ENCODE data around the gene CTDSPL. TPM values are rescaled to one million over a fixed set of nuclear protein-coding genes. Genes with fewer than 3 reads are reported as not detected.

Gene CTDSPL
- total and polyA plus RNA-seq, 2 of the 8 experiments (the other 6 are each of a cell fraction or from before 2014, with no cell fraction given): 20.3 to 42.2 TPM

GRCh38 chr3:37974121-37975083 lies 112.7 kb downstream of the CTDSPL start:
- H2AK5ac ChIP-seq (ENCODE audit: low read depth, low read length): no peak overlapping the region
- no peaks in the 10 kb centered on the region for H3K79me2 ChIP-seq (ENCODE audit: control insufficient read depth in 1 of 2, insufficient read depth in 2 of 2, low read length in 2 of 2)
- H3K4me2 ChIP-seq (ENCODE audit: insufficient read depth in 1 of 2, low read depth in 2 of 2, low read length in 2 of 2): no peak overlapping the region
- no peaks in the 10 kb centered on the region for H3K27me3 ChIP-seq (replicated peaks in 1 of 4; ENCODE audit: control insufficient read depth in 3 of 4, extremely low read depth in 1 of 4, insufficient read depth in 3 of 4, low read length in 3 of 4)
- no peak overlapping the region for H3K4me3 ChIP-seq (ENCODE audit: extremely low read depth in 1 of 4, insufficient read depth in 2 of 4, low read depth in 3 of 4, low read length in 4 of 4)
- H4K20me1 ChIP-seq (replicated peaks in 1 of 2; ENCODE audit: control insufficient read depth in 1 of 2, insufficient read depth in 2 of 2, low read length in 2 of 2): no peaks in the 10 kb centered on the region
- H4K8ac ChIP-seq (ENCODE audit: extremely low read depth, insufficient read depth, low read length): no peak overlapping the region
- no peak overlapping the region for H3K18ac ChIP-seq (ENCODE audit: extremely low read depth, low read length)
- POLR2A ChIA-PET (ENCODE audit: partially characterized antibody): interaction anchor here (0.7 to 1.4 kb wide), 3 partner anchors 100 to 119 kb away, joined by 3 to 4 read pairs (median 3); no protein-coding TSS in a partner anchor
- no peak overlapping the region for H3K4ac ChIP-seq (replicated peaks; ENCODE audit: insufficient read length, low read depth, low read length)
- no peak overlapping the region for H3K56ac ChIP-seq (replicated peaks; ENCODE audit: insufficient read length, low read depth, low read length)
- H3K79me1 ChIP-seq (ENCODE audit: low read depth, low read length): no peaks in the 10 kb centered on the region
- no peak overlapping the region for H3K27ac ChIP-seq (ENCODE audit: low read depth, low read length)
- H3K9ac ChIP-seq (replicated peaks in 1 of 4; ENCODE audit: extremely low read depth in 1 of 4, low read depth in 3 of 4, low read length in 3 of 4): no peak overlapping the region
- H3K23me2 ChIP-seq (ENCODE audit: low read depth, low read length): no peaks in the 10 kb centered on the region
- CTCF ChIA-PET (ENCODE audit: partially characterized antibody): interaction anchor here (0.6 to 8.3 kb wide), 61 partner anchors 10 to 612 kb away, joined by 3 to 134 read pairs (median 4); partner anchors contain the start of gene VILL
- no peak overlapping the region for H4K91ac ChIP-seq (replicated peaks; ENCODE audit: insufficient read length, low read length)
- WGBS, 2 experiments (ENCODE audit: extremely low coverage in 1 of 2, insufficient coverage in 1 of 2, insufficient read length in 1 of 2, insufficient replicate concordance in 2 of 2, low coverage in 1 of 2, low lambda C conversion rate in 2 of 2, missing lambda C conversion rate in 1 of 2): 82% methylated on average over 9 of the region's 9 CpGs; no CpG with 5 or more reads in 1 of the 2 experiments
- H2BK5ac ChIP-seq (ENCODE audit: low read depth, low read length): no peak overlapping the region
- DNase-seq (ENCODE audit: low read depth in 1 of 2, low spot score in 2 of 2): peak in 1 of 2 experiments; percentile 83
- no peaks in the 10 kb centered on the region for H3K9me3 ChIP-seq (ENCODE audit: insufficient read depth in 2 of 2, low read depth in 1 of 2, low read length in 1 of 2)
- no peak overlapping the region for H2BK12ac ChIP-seq (ENCODE audit: low read depth, low read length)
- no peak overlapping the region for H3K14ac ChIP-seq (ENCODE audit: insufficient read length)
- FAIRE-seq: peak; percentile 73
- H4K5ac ChIP-seq (ENCODE audit: insufficient read length, low read depth, low read length): no peak overlapping the region
- H2BK120ac ChIP-seq (replicated peaks; ENCODE audit: low read depth, low read length): no peak overlapping the region
- peaks cover 0 to 3% (median 0%) of the 10 kb centered on the region in 4 experiments; a peak in 1 of 7 replicates for H3K4me1 ChIP-seq (replicated peaks in 1 of 4; ENCODE audit: control insufficient read depth in 3 of 4, insufficient read depth in 4 of 4, low read length in 3 of 4)
- H2BK15ac ChIP-seq (ENCODE audit: low read length): no peak overlapping the region
- 0 out of 2 replicates have a peak overlapping the region, but pooled peaks have one; percentile 16 for H2BK20ac ChIP-seq (ENCODE audit: low read length)
- peaks cover 0 to 7% (median 2%) of the 10 kb centered on the region in 4 experiments; a peak in 5 of 8 replicates for H3K36me3 ChIP-seq (ENCODE audit: control insufficient read depth in 2 of 4, insufficient read depth in 4 of 4, low read length in 3 of 4)
- no peak overlapping the region for H2AFZ ChIP-seq (ENCODE audit: low read length)
- no peak overlapping the region for H3K23ac ChIP-seq (ENCODE audit: insufficient read length)
- TF ChIP-seq JUND (IDR thresholded peaks at IDR 0.05; ENCODE audit: low read length) (0 out of 2 replicates have a peak, but pooled peaks have one; percentile 27), RAD21 (IDR thresholded peaks at IDR 0.05 in 1 of 2, conservative IDR thresholded peaks at IDR 0.05 in 1 of 2; ENCODE audit: low read depth in 2 of 2, low read length in 2 of 2) (peak; percentile 84 to 87), SIN3A (conservative IDR thresholded peaks at IDR 0.05 in 1 of 2, IDR thresholded peaks at IDR 0.05 in 1 of 2; ENCODE audit: low read depth in 1 of 2, low read length in 2 of 2) (0 out of 4 replicates have a peak, but pooled peaks of 1 of the 2 experiments have one; percentile 39), CBX8 (IDR thresholded peaks at IDR 0.05; ENCODE audit: borderline replicate concordance, low read depth, low read length) (no peak), EP300 (IDR thresholded peaks at IDR 0.05; ENCODE audit: borderline replicate concordance in 1 of 2, low read depth in 2 of 2, low read length in 2 of 2) (no peak), GTF2F1 (IDR thresholded peaks at IDR 0.05; ENCODE audit: borderline replicate concordance, low read depth, low read length) (no peak)
